Effector CD4-positive, alpha-beta T cell (primary cell): ENCODE measurements around the gene UBE2F.
"Not testable (repeated sequence)": the region's sequence is repeated elsewhere in the genome, so short reads cannot be mapped to it uniquely, and the experiment has no call there.

Source experiments
- DNase-seq: peaks from one replicate; pipeline ENCODE4 v3.0.0-alpha.2; 2020

Gene UBE2F

GRCh38 chr2:238022594-238023157, 55.9 kb downstream of the UBE2F start:
- DNase-seq: no peak

GRCh38 chr2:238023608-238024007, 56.8 kb downstream of the UBE2F start:
- no peak for DNase-seq

GRCh38 chr2:238024986-238025385, 58.2 kb downstream of the UBE2F start:
- DNase-seq: no peak

DNA sequence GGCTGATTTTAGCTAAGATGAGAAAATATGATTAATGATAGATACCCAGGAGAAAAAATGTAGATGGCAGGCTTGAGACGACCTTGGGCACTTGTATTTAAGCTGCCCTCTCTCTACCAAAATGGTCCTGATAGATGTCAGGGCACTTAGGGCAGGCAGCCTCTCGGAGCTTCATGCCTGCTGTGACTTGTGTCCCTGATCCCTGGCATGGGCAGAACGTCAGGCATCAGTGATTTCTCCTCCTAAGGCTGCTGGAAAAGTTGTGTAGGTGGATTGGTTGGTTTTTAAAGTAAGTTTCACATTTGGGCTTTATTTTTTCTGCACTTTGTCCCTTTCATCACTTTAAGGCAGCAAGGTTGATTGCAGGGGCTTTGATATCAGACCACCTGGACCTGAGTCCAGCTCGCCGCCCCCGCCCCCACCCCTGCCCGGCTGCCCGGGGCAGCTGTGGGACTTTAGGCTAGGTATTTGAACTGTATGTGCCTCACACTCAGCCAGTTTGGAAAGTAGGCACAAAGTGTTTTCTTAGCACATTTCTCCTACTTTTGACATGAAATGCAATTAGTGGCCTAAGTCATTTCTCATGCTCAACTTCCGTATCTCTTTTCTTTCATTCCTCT, 59.0 kb downstream of the UBE2F start:
- DNase-seq: no peak

DNA sequence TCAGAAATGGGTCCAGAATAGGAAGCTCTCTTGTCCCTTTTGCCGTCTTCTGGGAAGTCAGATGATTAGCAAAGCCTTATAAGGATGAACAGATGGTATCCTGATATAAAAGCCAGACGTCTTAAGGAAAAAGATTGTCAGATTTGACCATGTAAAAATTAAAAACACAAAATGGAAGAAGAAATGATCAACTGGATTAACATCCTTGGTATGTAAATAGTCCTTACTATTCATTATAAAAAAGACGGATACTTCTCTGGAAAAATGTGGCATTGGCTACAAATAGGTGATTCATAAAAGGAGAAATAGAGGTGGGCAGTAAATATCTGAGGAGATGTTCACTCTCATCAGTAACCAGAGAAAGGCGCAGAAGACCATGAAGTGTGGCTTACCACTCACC, 60.2 kb downstream of the UBE2F start:
- no peak for DNase-seq

- DNase-seq: no peak
Observed at GRCh38 chr2:238027591-238028415, 61.0 kb downstream of the UBE2F start.

DNA sequence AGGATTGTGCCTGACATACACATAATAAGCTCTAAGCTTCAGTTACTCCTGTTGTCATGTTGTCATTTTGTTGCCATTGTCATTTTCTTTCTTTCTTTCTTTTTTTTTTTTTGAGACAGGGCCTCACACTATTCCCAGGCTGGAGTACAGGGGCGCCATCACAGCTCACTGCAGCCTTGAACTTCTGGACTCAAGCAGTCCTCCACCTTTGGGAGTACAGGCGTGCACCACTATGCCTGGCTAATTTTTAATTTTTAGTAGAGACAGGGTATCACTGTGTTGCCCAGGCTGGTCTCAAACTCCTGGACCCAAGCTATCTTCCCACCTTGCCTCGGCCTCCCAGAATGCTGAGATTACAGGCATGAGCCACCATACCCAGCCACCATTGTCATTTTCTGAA, 63.0 kb downstream of the UBE2F start:
- DNase-seq: no peak

GRCh38 chr2:238030422-238031155, 63.8 kb downstream of the UBE2F start:
- no peak for DNase-seq

GRCh38 chr2:238031751-238032150, 64.9 kb downstream of the UBE2F start:
- DNase-seq: no peak

- DNase-seq: no peak
Observed at GRCh38 chr2:238032755-238033337, 66.0 kb downstream of the UBE2F start.

DNA sequence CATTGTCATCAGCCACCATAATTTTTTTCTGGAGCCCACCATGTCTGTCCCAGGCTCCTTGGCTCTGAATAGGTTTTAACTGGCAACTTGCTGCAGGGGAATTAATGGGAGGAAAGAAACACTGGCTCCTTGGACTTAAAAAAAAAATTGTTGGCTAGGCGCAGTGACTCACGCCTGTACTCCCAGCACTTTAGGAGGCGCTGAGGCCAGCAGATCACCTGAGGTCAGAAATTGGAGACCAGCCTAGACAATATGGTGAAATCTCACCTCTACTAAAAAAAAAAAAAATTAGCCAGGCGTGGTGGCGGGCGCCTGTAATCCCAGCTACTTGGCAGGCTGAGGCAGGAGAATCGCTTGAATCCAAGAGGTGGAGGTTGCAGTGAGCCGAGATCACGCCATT, 67.2 kb downstream of the UBE2F start:
- not testable (repeated sequence) for DNase-seq

DNA sequence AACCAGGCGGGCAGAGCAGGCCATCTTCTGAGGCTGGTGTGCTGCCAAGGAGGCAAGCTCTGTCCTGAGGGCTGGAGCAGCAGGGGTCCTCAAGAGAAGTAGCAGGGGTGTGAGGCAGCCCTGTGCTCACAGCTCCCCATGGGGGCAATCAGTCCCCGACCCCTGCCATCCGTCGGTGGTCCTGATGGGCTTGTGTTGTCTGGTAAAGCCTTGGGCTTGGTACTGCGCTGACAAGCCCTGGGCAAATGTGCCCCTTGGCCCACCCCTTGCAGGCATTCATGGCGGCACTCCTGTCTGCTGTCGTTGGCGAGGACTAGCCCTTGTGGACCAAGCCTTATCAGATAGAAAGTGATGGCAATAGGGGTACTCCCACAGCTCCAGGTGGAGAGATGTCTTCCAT, 71.4 kb downstream of the UBE2F start:
- no peak for DNase-seq

DNA sequence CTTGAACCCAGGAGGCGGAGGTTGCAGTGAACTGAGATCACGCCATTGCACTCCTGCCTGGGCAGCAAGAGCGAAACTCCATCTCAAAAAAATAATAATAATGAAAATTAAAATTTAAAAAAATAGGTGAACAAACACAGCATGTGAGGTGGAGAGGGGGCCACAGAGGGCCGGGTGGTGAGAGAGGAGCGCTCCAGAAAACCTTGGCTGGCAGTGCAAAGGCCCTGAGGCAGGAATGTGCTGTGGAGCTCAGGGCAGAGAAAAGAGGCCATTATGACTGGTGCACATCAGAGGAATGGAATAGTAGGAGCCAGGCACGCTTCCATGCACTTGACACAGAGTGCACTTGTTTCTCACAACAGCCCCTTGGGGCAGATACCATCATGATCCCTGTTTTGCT, 72.3 kb downstream of the UBE2F start:
- DNase-seq: no peak

- no peak for DNase-seq
Observed at GRCh38 chr2:238039985-238040384, 73.2 kb downstream of the UBE2F start.

DNA sequence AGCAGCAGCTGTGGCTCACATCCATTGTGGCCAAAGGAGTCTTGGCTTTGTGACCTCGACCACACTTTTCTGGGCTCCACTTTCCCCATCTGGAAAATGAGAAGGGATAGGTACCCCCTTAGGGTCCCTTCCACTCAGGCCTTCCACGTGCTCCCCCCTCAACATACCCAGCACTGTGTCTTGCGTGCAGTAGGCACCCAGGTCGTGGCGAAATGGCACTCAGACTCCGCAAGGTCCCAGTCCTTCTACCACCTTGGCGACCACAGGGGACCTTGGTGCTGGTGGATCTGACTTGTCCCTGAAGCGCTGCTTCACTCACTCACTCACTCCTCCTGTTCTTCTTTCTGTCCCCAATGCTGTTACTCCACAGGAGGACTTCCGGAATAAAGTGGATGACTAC, 74.1 kb downstream of the UBE2F start:
- no peak for DNase-seq

DNA sequence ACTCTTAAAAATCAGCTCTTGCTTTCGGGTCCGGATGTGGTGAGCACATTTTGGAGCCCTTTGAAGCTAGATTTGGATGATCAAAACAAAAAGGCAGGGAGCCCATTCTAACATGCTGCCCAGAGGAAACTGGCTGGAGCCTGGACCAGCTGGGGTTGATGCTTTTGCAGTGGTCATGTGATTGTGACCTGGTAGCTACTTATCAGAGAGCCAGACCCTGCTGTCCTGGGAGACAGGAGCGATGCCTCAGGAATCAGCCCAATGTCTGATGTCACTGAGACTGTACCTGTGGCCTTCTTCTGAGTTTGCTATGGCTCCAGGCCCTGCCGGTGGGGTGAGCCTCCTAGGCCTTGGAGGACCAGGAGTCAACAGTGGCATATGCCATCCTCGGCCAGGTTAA, 75.3 kb downstream of the UBE2F start:
- no peak for DNase-seq

DNA sequence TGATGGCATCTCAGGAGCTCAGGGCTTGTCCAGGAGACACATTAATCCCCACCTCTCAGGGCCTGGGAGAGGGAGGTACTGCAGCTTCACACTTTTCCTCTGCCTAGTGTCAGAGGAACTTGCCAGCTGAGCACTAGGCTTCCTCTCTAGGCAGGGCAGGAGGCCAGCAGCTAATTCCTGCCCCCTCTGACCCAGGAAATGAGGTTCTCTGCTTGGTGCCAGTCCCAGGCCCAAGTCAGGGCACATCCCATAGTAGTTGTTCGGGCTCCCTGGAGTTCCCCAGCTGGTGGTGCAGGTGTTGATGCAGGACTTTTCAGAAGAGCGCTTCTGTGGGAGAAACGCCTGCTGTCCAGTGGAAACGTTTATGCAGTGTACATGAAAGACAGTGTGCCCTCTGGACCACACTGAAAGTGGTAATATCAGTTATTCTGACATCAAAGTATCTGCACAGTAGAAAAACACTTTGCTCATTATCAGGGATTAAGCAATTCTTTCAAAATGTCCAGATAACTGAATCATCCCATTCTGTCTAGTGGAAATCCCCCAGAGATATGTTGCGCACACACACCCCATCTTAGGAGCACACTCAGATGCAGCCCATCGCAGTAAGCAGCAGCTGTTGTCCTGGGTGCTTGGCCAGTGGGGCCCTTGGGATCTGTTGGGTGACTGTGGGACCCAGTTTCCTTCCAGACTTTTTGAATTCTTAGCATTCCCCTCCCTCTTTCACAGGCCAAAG, 76.2 kb downstream of the UBE2F start:
- DNase-seq: no peak

GRCh38 chr2:238043851-238044250, 77.0 kb downstream of the UBE2F start:
- no peak for DNase-seq

- DNase-seq: no peak
Observed at GRCh38 chr2:238045575-238045974, 78.8 kb downstream of the UBE2F start.

- no peak for DNase-seq
Observed at GRCh38 chr2:238046725-238047270, 80.0 kb downstream of the UBE2F start.

DNA sequence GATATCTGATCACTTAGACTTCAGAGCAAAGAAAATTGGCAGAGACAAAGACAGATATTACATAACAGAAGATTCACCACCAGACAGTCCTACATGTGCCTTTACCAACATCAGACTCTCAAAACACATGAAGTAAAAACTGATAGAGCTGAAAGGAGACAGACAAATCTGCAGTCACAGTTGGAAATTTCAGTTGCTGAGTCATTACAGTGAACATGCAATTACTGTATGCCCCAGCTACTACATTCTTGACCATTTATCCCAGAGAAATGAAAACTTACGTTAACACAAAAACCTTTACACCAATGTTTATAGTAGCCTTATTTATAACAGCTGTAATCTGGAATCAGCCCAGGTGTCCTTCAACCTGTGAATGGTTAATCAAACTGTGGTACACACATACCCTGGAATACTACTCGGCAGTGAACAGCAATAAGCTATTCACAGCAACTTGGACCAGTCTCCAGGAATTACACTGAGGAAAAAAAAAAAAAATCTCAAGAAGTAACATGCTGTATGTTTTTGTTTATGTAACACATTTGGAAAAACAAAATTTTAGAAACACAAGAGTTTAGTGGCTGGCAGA, 86.5 kb downstream of the UBE2F start:
- no peak for DNase-seq

DNA sequence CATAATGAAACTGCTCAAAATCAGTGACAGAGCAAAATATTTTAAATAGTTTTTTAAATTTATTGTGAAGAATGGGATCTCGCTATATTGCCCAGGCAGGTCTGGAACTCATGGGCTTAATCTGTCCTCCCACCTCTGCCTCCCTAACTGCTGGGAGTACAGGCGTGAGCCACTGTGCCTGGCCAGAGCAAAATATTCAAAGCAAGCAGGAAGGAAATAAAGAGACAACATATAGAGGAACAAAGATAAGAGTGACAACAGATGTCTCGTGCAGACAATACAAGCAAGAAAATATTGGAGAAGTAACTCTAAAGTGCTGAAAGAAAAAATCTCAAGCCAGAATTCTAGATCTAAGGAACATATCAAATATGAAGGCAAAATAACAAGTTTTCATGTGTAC, 89.0 kb downstream of the UBE2F start:
- no peak for DNase-seq
